Ascending aorta (tissue), 2 donors: ENCODE data around the gene RASGEF1C. TPM values are rescaled to one million over a fixed set of nuclear protein-coding genes. Genes with fewer than 3 reads are reported as not detected.

Experiments used
- DNase-seq, 2 donors: peaks; one replicate each; pipeline ENCODE4 v3.0.0-alpha.2; 2019; ENCODE audit warnings: low spot score in 2 of 2
- H3K27ac ChIP-seq, 2 donors: fragments of 200-600 bp; sonication (generic); one replicate each; pipeline ENCODE4 v1.5.1; 2016 to 2017; ENCODE audit warnings: mild to moderate bottlenecking in 1 of 2
- H3K27me3 ChIP-seq: fragments of 200-600 bp; sonication (generic); one replicate; pipeline ENCODE4 v1.5.1; 2017
- H3K36me3 ChIP-seq, 2 donors: fragments of 200-600 bp; sonication (generic); one replicate each; pipeline ENCODE4 v1.5.1; 2016
- H3K4me1 ChIP-seq, 2 donors: fragments of 200-600 bp; sonication (generic); one replicate each; pipeline ENCODE4 v1.5.1; 2016 to 2017; ENCODE audit warnings: mild to moderate bottlenecking in 1 of 2
- H3K4me3 ChIP-seq, 2 donors: fragments of 200-600 bp; sonication (generic); one replicate each; pipeline ENCODE4 v1.5.1; 2016 to 2017; ENCODE audit warnings: mild to moderate bottlenecking in 1 of 2
- H3K9me3 ChIP-seq, 2 donors: fragments of 200-600 bp; sonication (generic); one replicate each; pipeline ENCODE4 v1.5.1; 2016
- intact Hi-C: fragments of 100-400 bp; cut with DNase I; formaldehyde crosslinking; loops from one replicate; pipeline ENCODE4 v1.15.1; 2023
- total RNA-seq: library from RNA; depleted of rRNA; stranded (reverse); fragments of >200 nt; gene quantifications from one replicate; pipeline ENCODE4 v1.1.0, GENCODE V29; 2016
- TF ChIP-seq, protein P1 (sequence below), 3 experiments: fragments of 200-600 bp in 2 of 3; fragments of 450-650 bp in 1 of 3; sonication (generic) in 2 of 3; IDR thresholded peaks; one replicate each; pipeline ENCODE4 v1.5.1; 2016 to 2019; ENCODE audit warnings: antibody characterized with exemption in 3 of 3, mild to moderate bottlenecking in 1 of 3, moderate library complexity in 1 of 3

RASGEF1C gene
- total RNA-seq, 1 donor from 2014 or later: not detected

DNA sequence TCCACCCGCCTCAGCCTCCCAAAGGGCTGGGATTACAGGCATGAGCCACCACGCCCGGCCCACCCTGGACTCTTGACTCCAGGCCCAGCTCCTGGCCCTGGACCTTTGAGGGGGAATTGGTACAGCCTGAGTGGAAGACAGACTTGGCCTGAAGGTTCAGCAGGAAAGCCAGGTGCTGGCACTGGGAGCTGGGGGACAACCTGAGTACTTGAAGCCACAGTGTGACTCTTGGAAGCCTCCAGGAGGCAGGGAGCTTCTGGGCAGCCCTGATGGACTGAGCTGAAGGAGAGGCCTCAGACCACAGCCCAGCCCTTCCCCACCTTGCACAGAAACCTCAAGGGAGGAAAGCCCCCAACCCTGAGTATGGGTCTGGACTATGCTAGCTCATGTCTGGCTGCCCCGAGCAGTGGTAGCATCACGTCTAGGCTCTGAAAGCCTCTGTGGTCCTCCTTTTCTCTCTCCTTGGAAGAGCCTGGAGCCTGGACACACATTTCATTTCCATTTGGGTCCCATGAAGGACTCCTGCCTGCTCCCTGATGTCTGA, 54.1 kb downstream of the RASGEF1C start:
- H3K4me3 ChIP-seq: no peak overlapping the region
- intact Hi-C loops: no loop called here

DNA sequence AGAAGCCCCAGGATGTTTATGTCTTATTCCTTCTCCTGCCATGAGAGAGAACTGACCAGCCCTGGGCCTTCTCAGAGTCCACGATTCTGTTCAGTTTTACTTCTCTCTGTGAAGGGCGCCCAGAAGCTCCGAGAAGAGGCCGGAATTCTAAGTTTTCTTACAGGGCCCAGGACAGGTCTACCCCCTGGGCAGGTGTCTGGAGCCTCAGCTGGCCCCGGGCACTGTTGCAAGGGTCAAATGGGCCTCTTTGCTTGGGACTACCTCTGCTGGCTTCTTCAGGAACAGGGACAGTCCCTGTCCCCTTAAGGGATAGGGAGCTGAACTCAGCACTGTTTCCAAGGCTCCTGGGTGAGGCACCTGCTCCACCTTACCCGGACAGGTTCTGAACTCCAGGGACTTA, 55.0 kb downstream of the RASGEF1C start:
- intact Hi-C loops: no loop called here
- no peaks in the 10 kb centered on the region for H3K4me1 ChIP-seq
- no peak overlapping the region for H3K27ac ChIP-seq
- no peak overlapping the region for H3K4me3 ChIP-seq
- no peaks in the 10 kb centered on the region for H3K36me3 ChIP-seq
- H3K27me3 ChIP-seq: no peaks in the 10 kb centered on the region
- TF ChIP-seq, protein P1, sequence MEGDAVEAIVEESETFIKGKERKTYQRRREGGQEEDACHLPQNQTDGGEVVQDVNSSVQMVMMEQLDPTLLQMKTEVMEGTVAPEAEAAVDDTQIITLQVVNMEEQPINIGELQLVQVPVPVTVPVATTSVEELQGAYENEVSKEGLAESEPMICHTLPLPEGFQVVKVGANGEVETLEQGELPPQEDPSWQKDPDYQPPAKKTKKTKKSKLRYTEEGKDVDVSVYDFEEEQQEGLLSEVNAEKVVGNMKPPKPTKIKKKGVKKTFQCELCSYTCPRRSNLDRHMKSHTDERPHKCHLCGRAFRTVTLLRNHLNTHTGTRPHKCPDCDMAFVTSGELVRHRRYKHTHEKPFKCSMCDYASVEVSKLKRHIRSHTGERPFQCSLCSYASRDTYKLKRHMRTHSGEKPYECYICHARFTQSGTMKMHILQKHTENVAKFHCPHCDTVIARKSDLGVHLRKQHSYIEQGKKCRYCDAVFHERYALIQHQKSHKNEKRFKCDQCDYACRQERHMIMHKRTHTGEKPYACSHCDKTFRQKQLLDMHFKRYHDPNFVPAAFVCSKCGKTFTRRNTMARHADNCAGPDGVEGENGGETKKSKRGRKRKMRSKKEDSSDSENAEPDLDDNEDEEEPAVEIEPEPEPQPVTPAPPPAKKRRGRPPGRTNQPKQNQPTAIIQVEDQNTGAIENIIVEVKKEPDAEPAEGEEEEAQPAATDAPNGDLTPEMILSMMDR (IDR thresholded peaks at IDR 0.05): no peak
- H3K9me3 ChIP-seq: peaks cover 0 to 14% of the 10 kb centered on the region in 2 donors
- no peak for DNase-seq

More for the DNA sequence above, 54.1 kb downstream of the RASGEF1C start:
- peak in 1 of 2 donors; percentile 50 for DNase-seq
- no peak overlapping the region for H3K27ac ChIP-seq
- no peaks in the 10 kb centered on the region for H3K27me3 ChIP-seq
- no peaks in the 10 kb centered on the region for H3K4me1 ChIP-seq
- H3K36me3 ChIP-seq: no peaks in the 10 kb centered on the region
- peaks cover 0 to 7% of the 10 kb centered on the region in 2 donors for H3K9me3 ChIP-seq
- TF ChIP-seq, protein P1 (IDR thresholded peaks at IDR 0.05): no peak

DNA sequence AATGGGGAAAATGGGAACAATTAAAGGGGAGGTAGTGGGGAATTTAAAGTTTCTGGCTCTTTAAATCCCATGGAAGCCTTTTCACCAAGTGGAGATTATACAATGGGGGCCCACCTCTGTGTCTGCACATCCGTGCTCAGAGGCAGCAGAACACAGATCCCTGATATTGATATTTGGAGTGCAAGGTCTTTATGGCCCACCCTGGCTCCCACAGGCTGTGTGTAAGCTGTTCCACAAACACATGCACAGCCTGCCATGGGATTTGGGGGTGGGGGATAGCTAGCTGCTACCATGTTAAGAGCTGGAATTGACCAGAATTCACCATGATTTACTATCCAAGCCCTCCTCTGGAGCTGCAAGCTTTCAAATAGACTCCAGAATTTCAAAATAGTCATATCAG, 55.9 kb downstream of the RASGEF1C start:
- Histone ChIP-seq H3K36me3 (no peaks in the 10 kb centered on the region), H3K27me3 (no peaks in the 10 kb centered on the region), H3K4me1 (no peaks in the 10 kb centered on the region), H3K27ac (no peak overlapping the region), H3K4me3 (no peak overlapping the region), H3K9me3 (peaks cover 0 to 16% of the 10 kb centered on the region in 2 donors)
- no peak for DNase-seq
- TF ChIP-seq, protein P1 (IDR thresholded peaks at IDR 0.05): no peak
- intact Hi-C loops: no loop called here

DNA sequence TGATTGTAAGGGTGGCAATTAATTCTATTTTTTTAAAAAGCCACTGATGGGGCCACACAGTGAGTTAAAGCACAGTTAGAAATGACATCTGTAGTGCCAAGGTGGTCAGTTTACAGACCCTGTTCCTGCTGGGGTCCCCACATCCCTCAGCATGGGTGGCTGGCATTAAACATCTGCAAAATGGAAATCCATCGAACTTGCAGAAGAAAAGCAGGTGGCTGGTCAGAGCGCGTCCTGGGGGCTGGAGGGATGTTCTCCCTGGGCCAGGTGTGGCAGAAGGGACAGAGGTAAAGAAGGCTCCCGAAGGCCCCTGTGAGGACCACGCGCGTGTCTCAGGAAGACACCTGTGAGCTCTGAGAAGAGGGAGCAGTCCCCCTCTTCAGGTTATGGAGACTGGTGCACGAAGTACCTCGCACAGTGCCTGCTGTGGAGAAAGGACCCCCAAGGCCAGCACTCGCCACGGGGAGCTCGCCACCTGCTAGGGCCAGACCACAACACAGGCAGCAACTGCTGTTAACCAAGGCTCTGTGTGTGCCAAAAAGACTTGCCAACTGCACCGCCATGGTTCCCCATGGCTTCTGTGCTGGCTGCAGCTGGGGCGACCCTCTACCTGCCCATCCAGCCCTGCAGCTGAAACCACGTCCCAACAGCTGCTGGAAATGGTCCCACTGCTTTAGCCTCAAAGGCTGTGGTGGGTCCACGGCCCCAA, 65.2 kb downstream of the RASGEF1C start:
- peak in 1 of 2 donors; percentile 31 for DNase-seq
- intact Hi-C loops: no loop called here
- no peaks in the 10 kb centered on the region for H3K27me3 ChIP-seq
- H3K27ac ChIP-seq: no peak overlapping the region
- no peak overlapping the region for H3K4me3 ChIP-seq
- no peaks in the 10 kb centered on the region for H3K4me1 ChIP-seq
- TF ChIP-seq, protein P1 (IDR thresholded peaks at IDR 0.05): no peak
- H3K9me3 ChIP-seq: peaks cover 0 to 4% of the 10 kb centered on the region in 2 donors
- H3K36me3 ChIP-seq: no peaks in the 10 kb centered on the region

DNA sequence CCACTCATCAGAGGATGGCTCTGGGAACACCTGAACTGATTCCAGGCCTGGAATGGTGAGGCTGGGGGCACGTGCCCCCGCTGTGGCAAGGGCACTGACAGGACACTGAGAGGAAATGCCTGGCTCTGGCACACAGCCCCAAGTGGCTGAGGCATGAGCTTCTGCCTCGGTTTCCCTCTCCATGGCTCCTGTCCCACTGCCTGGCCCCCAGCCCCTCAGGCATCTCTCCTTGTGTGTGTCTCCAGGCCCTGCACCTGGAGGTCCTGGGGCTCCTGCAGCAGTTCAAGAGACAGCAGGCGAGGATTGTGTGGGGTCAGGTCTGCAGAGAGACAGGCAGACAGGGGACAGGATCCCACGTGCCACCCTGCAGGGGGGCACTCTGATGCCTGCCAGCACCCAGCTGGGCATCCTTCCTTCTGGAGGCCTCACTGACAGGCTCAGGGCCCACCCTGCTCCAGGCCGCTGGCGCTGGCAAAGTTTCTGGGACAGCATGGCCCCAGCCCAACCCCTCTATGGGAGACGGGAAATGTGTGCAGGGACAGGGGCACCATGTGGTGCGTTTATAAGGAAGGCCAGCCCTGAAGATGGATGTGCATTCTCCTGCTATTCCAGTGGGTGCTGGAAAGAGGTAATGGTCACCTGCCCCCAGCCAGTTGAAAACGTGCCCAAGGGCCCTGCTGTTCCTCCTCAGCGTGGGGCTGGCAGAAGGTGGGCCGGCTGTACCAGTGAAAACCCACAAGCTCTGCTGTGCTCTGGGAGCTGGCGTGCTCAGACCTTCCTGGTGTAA, 66.0 kb downstream of the RASGEF1C start:
- Histone ChIP-seq H3K4me1 (no peaks in the 10 kb centered on the region), H3K27me3 (no peaks in the 10 kb centered on the region), H3K36me3 (no peaks in the 10 kb centered on the region), H3K27ac (no peak overlapping the region), H3K4me3 (no peak overlapping the region), H3K9me3 (peaks cover 0 to 3% of the 10 kb centered on the region in 2 donors)
- DNase-seq: peak in 1 of 2 donors; percentile 50
- intact Hi-C loops: no loop called here
- TF ChIP-seq, protein P1 (IDR thresholded peaks at IDR 0.05): no peak
